ENCODE data around the gene GALNT3.

- TF ChIP-seq CTCF (conservative IDR thresholded peaks at IDR 0.05 in 1 of 2, IDR thresholded peaks at IDR 0.05 in 1 of 2; ENCODE audit: low read depth in 1 of 2, low read length in 2 of 2) = no peak
- TF ChIP-seq EZH2 (IDR thresholded peaks at IDR 0.05; ENCODE audit: low read length, missing control alignments) = no peak
Observed at GRCh38 chr2:165706960-165707487, 87.0 kb downstream of the GALNT3 start.
